HL-60/S4 (cell line): Measurements from ENCODE around the gene HMBS.
"Not testable (repeated sequence)": the region's sequence is repeated elsewhere in the genome, so short reads cannot be mapped to it uniquely, and the experiment has no call there.

Experiments
- in situ Hi-C: fragments of 300-500 bp; cut with MboI; formaldehyde crosslinking; loops from 2 replicates; pipeline ENCODE4 v1.14.3; 2022; ENCODE audit warnings: low sequenced_read_pairs

HMBS gene

GRCh38 chr11:119118227-119118626 is 33.5 kb downstream of the HMBS start:
- in situ Hi-C loops: no loop called here

GRCh38 chr11:119118946-119119345 is 34.3 kb downstream of the HMBS start:
- in situ Hi-C loops: no loop called here

GRCh38 chr11:119120639-119121007 is 35.9 kb downstream of the HMBS start:
- in situ Hi-C loops: no loop called here

- in situ Hi-C loops: no loop called here
These were observed 36.5 kb downstream of the HMBS start, which contains the start of gene HINFP for GRCh38 chr11:119121008-119121810. Gene HINFP (plus strand): TSS chr11:119121580. CDS start chr11:119126945, 5,365 bp downstream.

- in situ Hi-C loops: no loop called here
These were observed 37.1 kb downstream of the HMBS start for GRCh38 chr11:119121811-119122124.

- in situ Hi-C loops: no loop called here
These were observed 41.1 kb downstream of the HMBS start for GRCh38 chr11:119125821-119126220.

- in situ Hi-C loops: no loop called here
These were observed 42.1 kb downstream of the HMBS start for GRCh38 chr11:119126675-119127268.

- in situ Hi-C loops: no loop called here
These were observed 46.0 kb downstream of the HMBS start for GRCh38 chr11:119130662-119131061.

- in situ Hi-C loops: no loop called here
These were observed 49.8 kb downstream of the HMBS start for GRCh38 chr11:119134389-119134978.

GRCh38 chr11:119139276-119139675 is 54.6 kb downstream of the HMBS start:
- in situ Hi-C loops: not testable (repeated sequence)
